ENCODE measurements around the gene BTBD17.

The BTBD17 gene

DNA sequence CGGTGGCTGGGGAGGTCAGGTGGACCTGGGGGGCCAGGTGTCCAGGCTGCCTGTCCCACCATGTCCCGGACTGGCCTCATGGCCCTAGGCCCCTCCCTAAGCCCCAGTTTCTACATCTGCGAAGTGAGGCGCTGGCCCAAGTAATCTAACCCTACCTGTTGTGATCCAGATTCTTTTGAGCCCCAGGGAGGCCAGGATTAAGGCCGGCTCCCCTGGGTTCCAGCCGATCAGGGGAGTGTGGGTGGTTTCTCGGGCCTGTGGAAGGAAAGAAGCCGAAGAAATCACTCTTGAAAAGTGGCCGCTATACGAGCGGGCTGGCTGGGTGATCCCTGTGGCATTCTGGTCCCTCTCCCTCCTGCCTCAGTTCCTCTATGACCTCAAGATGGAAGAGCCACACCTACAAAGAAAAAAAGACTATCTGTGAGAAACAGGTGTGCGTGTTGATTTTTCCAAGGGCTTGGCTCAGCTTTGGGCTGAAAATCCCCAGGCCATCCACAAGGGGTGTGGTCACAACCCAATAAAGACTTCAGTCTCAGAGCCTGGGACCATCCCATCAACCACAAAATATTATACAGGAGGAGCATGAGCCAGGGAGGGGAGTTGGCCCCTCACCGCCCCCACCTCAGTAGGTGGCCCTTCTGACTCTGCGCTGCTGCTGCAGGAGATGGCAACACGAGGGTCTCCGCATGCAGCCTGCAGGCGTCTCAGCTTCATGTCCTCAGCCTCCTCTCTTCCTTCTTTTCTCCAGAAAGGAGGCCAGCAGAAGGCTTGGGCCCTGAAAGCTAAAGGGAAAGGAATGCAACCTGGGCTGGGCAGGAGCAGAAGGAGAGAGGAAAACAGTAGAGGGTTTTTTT is 25.9 kb upstream of the BTBD17 start:
- DNase-seq (ENCODE audit: low read depth in 2 of 2), result no peak

- DNase-seq (ENCODE audit: low read depth in 2 of 2), result no peak
These were observed 24.7 kb upstream of the BTBD17 start for GRCh38 chr17:74386386-74386785.

DNA sequence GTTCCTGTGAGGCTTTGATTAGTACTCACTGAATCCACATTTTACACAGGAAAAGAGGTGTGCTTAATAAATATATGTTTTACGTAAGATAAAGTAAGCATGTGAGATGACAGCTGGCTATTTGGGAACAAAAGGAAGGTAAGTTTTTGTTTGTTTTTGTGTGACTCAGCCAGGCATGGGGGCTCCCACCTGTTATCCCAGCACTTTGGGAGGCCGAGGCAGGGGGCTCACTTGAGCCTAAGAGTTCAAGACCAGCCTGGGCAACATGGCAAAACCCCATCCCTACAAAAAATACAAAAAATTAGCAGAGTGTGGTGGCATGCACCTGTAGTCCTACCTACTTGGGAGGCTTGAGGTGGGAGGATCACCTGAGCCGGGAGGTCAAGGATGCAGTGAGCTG is 23.5 kb upstream of the BTBD17 start:
- no peak for DNase-seq (ENCODE audit: low read depth in 2 of 2)

GRCh38 chr17:74383141-74383540 is 21.5 kb upstream of the BTBD17 start:
- no peak for DNase-seq (ENCODE audit: low read depth in 2 of 2)

GRCh38 chr17:74380959-74381808 is 19.5 kb upstream of the BTBD17 start:
- no peak for DNase-seq (ENCODE audit: low read depth in 2 of 2)

DNA sequence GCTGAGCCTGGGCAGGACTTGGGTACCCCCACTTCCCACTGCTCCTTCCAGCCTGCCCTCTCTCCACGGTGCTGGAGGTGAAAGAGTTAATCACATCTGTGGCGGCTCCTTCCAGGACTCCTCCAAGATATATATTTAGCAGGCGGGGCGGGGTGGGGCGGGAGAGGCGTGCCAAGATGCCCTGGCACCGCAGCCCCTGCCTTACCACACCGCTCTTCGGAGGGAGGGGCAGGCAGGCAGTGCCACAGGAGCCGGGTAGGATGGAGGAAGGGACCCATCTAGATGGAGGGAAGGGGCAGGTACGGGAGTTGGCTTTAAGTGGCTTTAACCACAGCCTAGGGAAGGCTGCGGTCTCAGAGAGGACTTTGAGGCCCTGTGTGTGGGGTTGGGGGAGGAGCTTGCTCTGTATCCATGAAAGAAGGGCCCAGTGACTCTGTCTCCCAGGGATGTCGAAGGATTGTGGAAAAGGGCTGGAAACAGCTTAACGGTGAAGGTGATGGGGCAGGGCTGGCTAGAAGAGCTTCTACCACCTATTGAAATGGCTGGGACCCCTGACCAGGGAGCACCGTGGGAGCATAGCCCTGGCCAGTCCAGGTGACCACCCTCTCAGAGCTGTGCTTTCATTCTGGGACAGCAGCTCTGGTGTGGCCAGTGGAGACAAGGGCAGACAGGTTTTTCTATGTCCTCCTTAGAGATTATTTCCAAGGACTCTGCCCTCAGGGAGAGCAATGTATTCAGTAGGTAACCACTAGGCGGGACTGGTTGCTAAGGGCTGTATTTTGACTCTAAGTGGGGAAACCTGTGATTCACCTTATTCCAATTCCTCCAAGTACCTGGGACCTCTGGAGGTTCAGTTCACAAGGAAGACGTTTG is 18.7 kb upstream of the BTBD17 start:
- no peak for DNase-seq (ENCODE audit: low read depth in 2 of 2)

DNA sequence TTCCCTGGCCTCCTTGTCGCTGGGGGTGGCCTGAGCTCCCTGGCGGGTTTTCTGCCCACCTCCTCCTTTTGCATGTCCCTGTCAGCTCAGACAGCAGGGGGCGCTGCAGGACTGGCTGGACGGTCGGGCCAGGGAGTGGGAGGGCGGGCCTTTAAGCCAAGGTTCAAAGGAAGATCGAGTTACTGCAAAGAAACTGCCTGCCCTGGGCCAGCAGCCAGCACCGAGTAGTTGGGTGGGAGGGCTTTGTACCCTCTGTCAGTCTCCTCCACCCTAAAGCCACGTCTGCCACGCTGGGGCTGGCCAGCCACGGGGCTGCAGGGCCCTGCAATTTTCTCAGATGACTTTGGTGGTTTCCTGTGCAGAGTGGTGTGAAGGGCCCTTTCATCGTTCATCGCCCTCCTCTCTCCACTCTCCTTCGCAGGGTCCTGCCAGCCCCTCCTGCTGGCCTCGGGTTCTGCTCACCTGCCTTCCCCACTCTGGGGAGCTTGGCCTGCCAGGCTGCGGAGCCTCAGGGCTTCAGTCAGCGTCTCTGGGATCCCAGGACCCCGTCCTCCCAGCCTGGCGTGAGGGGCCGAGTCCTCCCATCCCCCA is 17.9 kb upstream of the BTBD17 start:
- DNase-seq (ENCODE audit: low read depth in 2 of 2), result peak; percentile 92 to 93

DNA sequence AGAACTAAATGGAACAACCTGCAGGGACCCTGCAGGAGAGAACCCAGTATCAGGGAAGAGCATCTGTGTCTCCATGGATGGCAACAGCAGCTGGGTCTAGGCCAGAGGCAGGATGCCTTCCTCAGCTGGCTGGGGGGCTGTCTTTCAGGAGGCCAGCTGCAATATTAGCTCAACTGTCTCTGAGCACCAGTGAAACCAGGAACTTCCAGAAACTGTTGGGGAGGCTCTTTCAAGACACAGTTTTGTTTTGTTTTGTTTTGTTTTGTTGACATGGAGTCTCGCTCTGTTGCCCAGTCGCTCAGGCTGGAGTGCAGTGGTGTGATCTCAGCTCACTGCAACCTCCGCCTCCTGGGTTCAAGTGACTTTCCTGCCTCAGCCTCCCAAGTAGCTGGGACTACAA is 13.2 kb upstream of the BTBD17 start:
- DNase-seq (ENCODE audit: low read depth in 2 of 2), result no peak

DNA sequence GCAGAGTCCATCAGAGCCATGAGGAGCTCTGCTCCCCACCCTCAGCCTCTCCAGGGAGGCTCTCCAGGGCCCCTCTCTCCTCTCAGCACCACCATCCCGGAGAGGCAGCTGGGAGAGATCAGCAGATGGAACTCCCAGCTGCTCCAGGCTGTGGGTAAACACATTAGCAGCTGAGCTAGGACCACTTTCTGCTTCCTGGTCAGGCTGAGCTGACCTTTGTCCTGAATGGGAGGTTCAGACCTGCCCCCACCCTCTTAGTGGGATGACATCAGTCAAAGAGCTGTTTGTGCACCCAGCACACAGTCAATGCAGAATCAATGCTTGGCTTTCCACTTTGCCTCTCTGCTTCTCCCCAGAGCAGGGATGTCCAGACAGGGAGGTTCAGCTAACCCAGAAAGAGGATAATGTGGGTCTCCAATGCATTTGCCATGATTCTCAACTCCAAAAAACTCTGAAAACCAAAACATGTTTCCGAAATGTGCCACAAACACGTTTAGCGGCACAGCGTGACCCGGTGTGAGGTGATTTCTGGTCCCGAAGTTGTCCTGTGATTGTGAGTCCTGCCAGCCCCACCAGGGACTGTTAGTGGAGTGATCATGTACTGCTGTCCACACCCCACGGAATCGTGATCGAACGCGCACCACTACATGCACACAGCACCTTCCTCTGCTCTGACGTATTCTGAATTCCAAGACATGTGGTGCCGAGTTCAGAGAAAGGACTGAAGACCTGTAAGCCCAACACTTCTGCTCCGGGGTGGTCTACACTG is 12.4 kb upstream of the BTBD17 start:
- no peak for DNase-seq (ENCODE audit: low read depth in 2 of 2)

GRCh38 chr17:74372426-74372825 is 10.8 kb upstream of the BTBD17 start:
- no peak for DNase-seq (ENCODE audit: low read depth in 2 of 2)

GRCh38 chr17:74371653-74372147 is 10.0 kb upstream of the BTBD17 start:
- no peak for DNase-seq (ENCODE audit: low read depth in 2 of 2)

- no peak for DNase-seq (ENCODE audit: low read depth in 2 of 2)
These were observed 8.2 kb upstream of the BTBD17 start for GRCh38 chr17:74369665-74370490.

GRCh38 chr17:74369221-74369620 is 7.6 kb upstream of the BTBD17 start:
- peak; percentile 46 to 58 for DNase-seq (ENCODE audit: low read depth in 2 of 2)

DNA sequence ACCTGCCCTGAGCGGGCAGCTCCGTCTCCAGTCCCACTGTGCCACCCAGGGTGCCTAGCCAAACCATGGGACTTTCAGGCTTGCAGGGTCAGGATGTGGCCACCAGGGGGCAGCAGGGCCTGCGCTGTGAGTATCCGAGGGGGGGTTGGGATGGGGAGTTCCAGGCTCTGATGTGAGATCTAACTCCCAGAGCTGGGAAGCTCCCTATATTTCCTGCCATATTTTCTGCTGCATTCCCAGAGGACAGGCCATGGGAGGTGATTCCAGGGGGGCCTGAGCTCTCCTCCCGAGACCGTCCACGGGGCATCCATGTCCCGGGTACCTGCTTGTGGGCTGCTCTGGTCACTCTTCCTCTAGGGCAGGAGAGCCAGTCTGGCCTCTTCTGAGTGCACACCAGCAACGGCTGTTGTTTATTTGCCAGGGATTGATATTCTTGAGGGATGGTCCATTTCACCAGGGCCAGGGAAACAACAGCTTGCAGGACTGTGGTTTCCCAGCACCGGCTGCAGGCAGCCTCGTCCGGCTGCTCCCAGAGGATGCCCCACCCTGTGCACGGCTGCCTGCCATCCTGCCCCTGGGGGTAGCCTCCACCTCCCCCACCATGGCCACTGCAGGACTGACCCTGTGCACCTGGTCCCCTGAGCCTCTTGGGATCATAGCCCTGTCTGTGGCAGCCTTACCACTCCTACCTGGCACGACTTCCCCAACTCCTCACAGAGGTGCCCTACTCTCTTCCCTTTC is 6.8 kb upstream of the BTBD17 start:
- peak; percentile 59 to 62 for DNase-seq (ENCODE audit: low read depth in 2 of 2)

DNA sequence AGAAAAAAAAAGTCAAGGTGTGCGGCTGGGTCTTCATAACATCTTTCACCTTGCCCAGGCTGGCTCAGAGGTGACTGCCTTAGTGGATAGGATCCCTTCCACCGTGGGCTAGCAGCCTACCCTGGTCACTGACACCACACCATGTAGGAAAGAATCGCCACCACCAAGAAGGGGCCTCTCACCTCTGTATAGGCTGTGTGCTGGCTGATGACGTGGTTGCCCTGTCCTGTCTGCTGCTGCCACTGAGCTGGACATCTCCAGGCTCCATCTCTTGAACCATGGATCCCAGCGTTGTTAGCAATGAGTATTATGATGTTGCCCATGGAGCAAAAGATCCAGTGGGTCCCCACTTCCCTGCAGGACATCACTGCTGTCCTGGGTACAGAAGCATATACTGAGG is 5.5 kb upstream of the BTBD17 start, which contains the start of gene GPR142:
Gene GPR142, plus strand, starts transcription at position 301 of the 400 bp plus-strand sequence. CDS start 2,035 bp downstream, outside the sequence.
- no peak for DNase-seq (ENCODE audit: low read depth in 2 of 2)

GRCh38 chr17:74362810-74363498 is 1.3 kb upstream of the BTBD17 start:
- DNase-seq (ENCODE audit: low read depth in 2 of 2), result no peak

- no peak for DNase-seq (ENCODE audit: low read depth in 2 of 2)
These were observed 369 bp upstream of the BTBD17 start for GRCh38 chr17:74362069-74362405.

GRCh38 chr17:74360899-74361229 is 804 bp downstream of the BTBD17 start:
- DNase-seq (ENCODE audit: low read depth in 2 of 2), result no peak
